Gastroesophageal sphincter (tissue), 4 donors: ENCODE data around the gene WNT9A. TPM values are rescaled to one million over a fixed set of nuclear protein-coding genes. Genes with fewer than 3 reads are reported as not detected.

Source experiments
- ATAC-seq: fragments of 150-250 bp; one replicate; pipeline ENCODE4 v1.9.1; 2016; ENCODE audit warnings: mild to moderate bottlenecking, moderate library complexity
- H3K27ac ChIP-seq, 4 donors: fragments of 200-600 bp; sonication (generic) in 3 of 4; 1 replicate in 3 of 4; 2 replicates in 1 of 4; pipeline ENCODE4 v1.5.1; 2016 to 2019
- H3K27me3 ChIP-seq: fragments of 200-600 bp; sonication (generic); one replicate; pipeline ENCODE4 v1.5.1; 2019
- H3K36me3 ChIP-seq, 2 donors: fragments of 200-600 bp; sonication (generic); one replicate each; pipeline ENCODE4 v1.5.1; 2019; ENCODE audit warnings: control low read depth in 1 of 2
- H3K4me1 ChIP-seq, 3 donors: fragments of 200-600 bp; sonication (generic); 1 replicate in 2 of 3; 2 replicates in 1 of 3; pipeline ENCODE4 v1.5.1; 2016 to 2019; ENCODE audit warnings: control low read depth in 2 of 3
- H3K4me3 ChIP-seq, 2 donors: fragments of 200-600 bp; sonication (generic); one replicate each; pipeline ENCODE4 v1.5.1; 2019; ENCODE audit warnings: mild to moderate bottlenecking in 1 of 2, moderate library complexity in 1 of 2
- H3K9me3 ChIP-seq, 3 donors: fragments of 200-600 bp; sonication (generic); one replicate each; pipeline ENCODE4 v1.5.1; 2017 to 2019; ENCODE audit warnings: control low read depth in 2 of 3
- EP300 ChIP-seq: sonication (generic); formaldehyde crosslinking; IDR thresholded peaks from one replicate; pipeline ENCODE4 v1.6.1; 2017; ENCODE audit warnings: antibody characterized with exemption, mild to moderate bottlenecking
- POLR2A ChIP-seq, 2 donors: fragments of 450-650 bp; IDR thresholded peaks; one replicate each; pipeline ENCODE4 v1.6.1; 2017; ENCODE audit warnings: antibody characterized with exemption in 2 of 2, mild to moderate bottlenecking in 2 of 2, moderate library complexity in 1 of 2
- POLR2AphosphoS5 ChIP-seq: sonication (generic); formaldehyde crosslinking; IDR thresholded peaks from one replicate; pipeline ENCODE4 v1.6.1; 2017; ENCODE audit warnings: antibody characterized with exemption
- WGBS, 2 donors: methylation state at CpG; one replicate each; pipeline ENCODE4 v1.1.5; 2018; ENCODE audit warnings: low coverage in 1 of 2; 5-methylcytosine and 5-hydroxymethylcytosine counted together
- total RNA-seq, 4 donors: library from RNA; depleted of rRNA; stranded (reverse); fragments of >200 nt; gene quantifications; one replicate each; pipeline ENCODE4 v1.1.0, GENCODE V29; 2016
- TF ChIP-seq, protein P1 (sequence below), 4 experiments: fragments of 200-600 bp in 2 of 4; fragments of 450-650 bp in 2 of 4; sonication (generic) in 1 of 4; IDR thresholded peaks; one replicate each; pipeline ENCODE4 v1.5.1; 2017 to 2019; ENCODE audit warnings: antibody characterized with exemption in 4 of 4, mild to moderate bottlenecking in 2 of 4, moderate library complexity in 2 of 4

WNT9A gene
- total RNA-seq, 4 donors from 2014 or later: 5.4 to 14.0 (median 6.6) TPM

GRCh38 chr1:227901239-227901905 is 46.4 kb downstream of the WNT9A start:
- Histone ChIP-seq H3K4me3 (no peak overlapping the region), H3K27ac (no peak overlapping the region), H3K27me3 (no peaks in the 10 kb centered on the region), H3K36me3 (no peaks in the 10 kb centered on the region), H3K4me1 (peaks cover 0 to under 1% (median 0%) of the 10 kb centered on the region in 3 donors), H3K9me3 (no peaks in the 10 kb centered on the region)
- TF ChIP-seq, protein P1, sequence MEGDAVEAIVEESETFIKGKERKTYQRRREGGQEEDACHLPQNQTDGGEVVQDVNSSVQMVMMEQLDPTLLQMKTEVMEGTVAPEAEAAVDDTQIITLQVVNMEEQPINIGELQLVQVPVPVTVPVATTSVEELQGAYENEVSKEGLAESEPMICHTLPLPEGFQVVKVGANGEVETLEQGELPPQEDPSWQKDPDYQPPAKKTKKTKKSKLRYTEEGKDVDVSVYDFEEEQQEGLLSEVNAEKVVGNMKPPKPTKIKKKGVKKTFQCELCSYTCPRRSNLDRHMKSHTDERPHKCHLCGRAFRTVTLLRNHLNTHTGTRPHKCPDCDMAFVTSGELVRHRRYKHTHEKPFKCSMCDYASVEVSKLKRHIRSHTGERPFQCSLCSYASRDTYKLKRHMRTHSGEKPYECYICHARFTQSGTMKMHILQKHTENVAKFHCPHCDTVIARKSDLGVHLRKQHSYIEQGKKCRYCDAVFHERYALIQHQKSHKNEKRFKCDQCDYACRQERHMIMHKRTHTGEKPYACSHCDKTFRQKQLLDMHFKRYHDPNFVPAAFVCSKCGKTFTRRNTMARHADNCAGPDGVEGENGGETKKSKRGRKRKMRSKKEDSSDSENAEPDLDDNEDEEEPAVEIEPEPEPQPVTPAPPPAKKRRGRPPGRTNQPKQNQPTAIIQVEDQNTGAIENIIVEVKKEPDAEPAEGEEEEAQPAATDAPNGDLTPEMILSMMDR (IDR thresholded peaks at IDR 0.05): no peak
- TF ChIP-seq POLR2AphosphoS5: no peak
- no peak for TF ChIP-seq POLR2A (IDR thresholded peaks at IDR 0.05)
- TF ChIP-seq EP300: no peak
- WGBS, 2 donors: 94 to 100% methylated on average over 2 to 3 of the region's 13 CpGs
- no peak for ATAC-seq

DNA sequence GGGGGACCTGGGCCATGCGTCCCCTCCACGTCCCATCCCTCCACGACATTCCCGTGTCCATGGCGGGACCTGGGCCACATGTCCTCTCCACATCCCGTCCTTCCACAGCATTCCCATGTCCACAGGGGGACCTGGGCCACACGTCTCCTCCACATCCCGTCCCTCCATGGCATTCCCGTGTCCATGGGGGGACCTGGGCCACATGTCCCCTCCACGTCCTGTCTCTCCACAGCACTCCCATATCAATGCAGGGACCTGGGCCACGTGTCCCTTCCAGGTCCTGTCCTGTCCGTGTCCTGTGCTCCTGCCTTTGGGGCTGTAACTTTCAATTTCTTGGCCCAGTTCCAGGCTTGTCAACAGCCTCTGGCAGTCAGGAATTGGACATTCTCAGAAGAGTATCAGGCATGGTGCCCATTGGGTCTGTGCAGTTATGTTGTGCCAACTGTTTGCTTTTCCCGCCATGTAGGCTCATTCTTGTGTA is 47.1 kb downstream of the WNT9A start:
- WGBS, 2 donors: 88 to 91% methylated on average over 6 to 13 of the region's 13 CpGs
- Histone ChIP-seq H3K27ac (no peak overlapping the region), H3K36me3 (no peaks in the 10 kb centered on the region), H3K4me1 (peaks cover 0 to 8% (median 0%) of the 10 kb centered on the region in 3 donors), H3K4me3 (no peak overlapping the region), H3K27me3 (no peaks in the 10 kb centered on the region), H3K9me3 (no peaks in the 10 kb centered on the region)
- ATAC-seq: no peak
- TF ChIP-seq, protein P1 (IDR thresholded peaks at IDR 0.05): no peak
- no peak for TF ChIP-seq EP300
- TF ChIP-seq POLR2A (IDR thresholded peaks at IDR 0.05): no peak
- TF ChIP-seq POLR2AphosphoS5: no peak

GRCh38 chr1:227899820-227900449 is 47.8 kb downstream of the WNT9A start:
- peaks cover 0 to 8% (median 0%) of the 10 kb centered on the region in 3 donors for H3K4me1 ChIP-seq
- no peaks in the 10 kb centered on the region for H3K27me3 ChIP-seq
- WGBS, 2 donors: 50% methylated on average over 1 of the region's 18 CpGs; no CpG with 5 or more reads in 1 of the 2 donors
- TF ChIP-seq POLR2A (IDR thresholded peaks at IDR 0.05) (no peak), POLR2AphosphoS5 (no peak), EP300 (no peak)
- TF ChIP-seq, protein P1 (IDR thresholded peaks at IDR 0.05): no peak
- no peak overlapping the region for H3K27ac ChIP-seq
- no peaks in the 10 kb centered on the region for H3K36me3 ChIP-seq
- no peaks in the 10 kb centered on the region for H3K9me3 ChIP-seq
- no peak overlapping the region for H3K4me3 ChIP-seq
- ATAC-seq: no peak

- Histone ChIP-seq H3K4me1 (peaks cover 0 to 8% (median 0%) of the 10 kb centered on the region in 3 donors), H3K27ac (no peak overlapping the region)
Observed at GRCh38 chr1:227899141-227899819, 48.5 kb downstream of the WNT9A start.

More at GRCh38 chr1:227899141-227899819, 48.5 kb downstream of the WNT9A start:
- Histone ChIP-seq H3K4me3 (no peak overlapping the region), H3K27me3 (no peaks in the 10 kb centered on the region), H3K9me3 (no peaks in the 10 kb centered on the region), H3K36me3 (no peaks in the 10 kb centered on the region)
- ATAC-seq: no peak
- 65 to 71% methylated on average over 7 to 8 of the region's 12 CpGs for WGBS, 2 donors
- no peak for TF ChIP-seq POLR2AphosphoS5
- no peak for TF ChIP-seq EP300
- TF ChIP-seq, protein P1 (IDR thresholded peaks at IDR 0.05): no peak
- TF ChIP-seq POLR2A (IDR thresholded peaks at IDR 0.05): no peak
